GM18870 (cell line): ENCODE data around the gene MRGPRX3.
A peak's percentile ranks its signal among the peaks of the same experiment; 100 is the strongest.
"Not testable (repeated sequence)": the region's sequence is repeated elsewhere in the genome, so short reads cannot be mapped to it uniquely, and the experiment has no call there.

Experiments
- ATAC-seq: cut with Tn5 transposase; IDR thresholded peaks from one replicate; pipeline ENCODE4 v1.9.1; 2021; ENCODE audit warnings: moderate library complexity; ENCODE audit not compliant: unreplicated experiment

The MRGPRX3 gene

DNA sequence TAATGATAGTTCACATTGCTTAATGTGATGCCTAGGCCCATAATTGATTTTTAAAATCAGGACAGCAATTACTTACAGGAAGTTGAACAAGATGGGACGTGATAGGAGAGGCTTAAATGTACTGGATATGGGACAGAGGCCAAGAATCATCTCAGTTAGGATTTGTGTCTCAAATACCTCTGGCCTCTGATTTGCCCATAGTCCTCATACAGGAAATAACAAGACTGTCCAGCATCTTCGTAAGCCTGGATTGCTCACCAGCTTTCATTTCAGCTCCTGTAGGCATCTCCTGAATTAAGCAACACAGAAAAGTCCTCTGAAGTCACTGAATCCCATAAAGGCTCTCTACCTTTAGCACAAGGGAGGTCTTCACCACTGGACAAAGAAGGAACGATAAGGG, at the start of gene MRGPRX3:
Gene MRGPRX3, plus strand, starts transcription at position 231 of the 400 bp plus-strand sequence. CDS start 4,632 bp downstream, outside the sequence.
- no peak for ATAC-seq

DNA sequence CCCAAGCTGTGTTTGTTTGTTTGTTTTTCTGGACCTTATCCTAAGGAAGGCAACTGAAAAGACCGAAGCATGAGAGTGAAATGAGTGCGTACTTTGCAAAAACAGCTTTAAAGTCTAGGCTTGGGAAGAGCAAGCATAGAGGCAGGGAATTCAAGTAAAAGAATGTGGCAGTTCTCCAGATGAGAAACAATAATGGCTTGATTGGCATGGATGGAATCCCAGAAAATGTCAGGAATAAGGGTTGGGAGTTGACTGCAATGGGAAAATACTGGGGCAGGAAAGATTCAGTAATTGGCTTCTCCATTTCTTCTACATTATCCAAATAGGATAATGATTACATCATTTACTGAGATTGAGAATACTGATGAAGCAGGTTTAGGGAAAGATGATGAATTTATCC, 44.0 kb upstream of the MRGPRX3 start:
- ATAC-seq = no peak

DNA sequence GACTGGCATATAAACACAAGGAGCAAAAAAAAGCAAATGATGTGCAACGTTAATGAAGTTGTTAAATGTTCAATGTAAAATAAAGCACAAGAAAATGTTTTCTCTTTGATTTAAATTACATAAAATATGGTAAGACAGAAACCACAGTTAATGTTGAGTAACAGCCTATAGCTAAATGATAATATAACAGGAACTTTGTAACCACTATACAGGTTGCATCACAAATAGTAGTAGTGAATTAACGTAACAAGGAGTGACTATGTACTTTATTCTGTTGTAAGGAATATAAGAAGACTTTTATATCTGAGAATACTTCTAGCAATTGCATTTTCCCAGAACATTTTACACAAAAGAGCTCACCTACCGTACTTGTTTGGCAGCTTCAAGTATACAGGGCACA, 43.4 kb upstream of the MRGPRX3 start:
- ATAC-seq = no peak

DNA sequence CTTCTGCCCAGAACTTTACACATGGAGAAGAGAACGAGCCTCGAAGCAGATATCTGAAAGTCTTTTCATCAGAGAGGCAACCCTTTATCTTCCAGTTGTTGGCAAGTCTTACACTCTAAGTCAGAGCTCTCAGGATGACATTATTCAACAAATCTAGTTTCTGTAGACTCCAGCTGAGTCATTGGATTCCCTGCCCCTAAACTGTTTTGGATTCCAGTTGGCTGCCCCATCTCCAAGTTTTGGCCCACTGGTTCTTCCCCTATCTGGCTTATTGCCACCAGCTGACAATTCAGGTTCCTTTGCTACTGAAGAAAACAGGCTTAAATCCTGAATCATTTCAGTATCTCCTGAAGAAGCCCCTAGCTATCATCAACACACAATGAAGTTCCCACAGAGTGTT, 40.6 kb upstream of the MRGPRX3 start:
- no peak for ATAC-seq

DNA sequence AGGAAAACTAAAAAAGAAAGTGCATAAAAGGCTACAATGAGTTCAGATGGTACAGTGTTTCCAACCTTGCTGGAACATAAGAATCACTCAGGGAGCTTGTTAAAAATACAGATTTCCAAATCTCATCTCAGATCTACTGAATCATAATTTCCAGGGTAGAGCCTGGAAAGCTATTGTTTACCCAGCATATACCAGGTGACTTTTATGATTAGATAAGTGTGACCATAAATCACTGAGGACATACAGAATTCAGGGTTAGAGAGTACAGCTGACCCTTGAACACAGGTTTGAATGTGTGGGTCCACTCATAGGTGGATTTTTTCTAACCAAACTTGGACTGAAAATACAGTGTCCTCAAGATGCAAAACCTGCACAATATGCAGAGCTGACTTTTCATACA, 38.4 kb upstream of the MRGPRX3 start:
- no peak for ATAC-seq

DNA sequence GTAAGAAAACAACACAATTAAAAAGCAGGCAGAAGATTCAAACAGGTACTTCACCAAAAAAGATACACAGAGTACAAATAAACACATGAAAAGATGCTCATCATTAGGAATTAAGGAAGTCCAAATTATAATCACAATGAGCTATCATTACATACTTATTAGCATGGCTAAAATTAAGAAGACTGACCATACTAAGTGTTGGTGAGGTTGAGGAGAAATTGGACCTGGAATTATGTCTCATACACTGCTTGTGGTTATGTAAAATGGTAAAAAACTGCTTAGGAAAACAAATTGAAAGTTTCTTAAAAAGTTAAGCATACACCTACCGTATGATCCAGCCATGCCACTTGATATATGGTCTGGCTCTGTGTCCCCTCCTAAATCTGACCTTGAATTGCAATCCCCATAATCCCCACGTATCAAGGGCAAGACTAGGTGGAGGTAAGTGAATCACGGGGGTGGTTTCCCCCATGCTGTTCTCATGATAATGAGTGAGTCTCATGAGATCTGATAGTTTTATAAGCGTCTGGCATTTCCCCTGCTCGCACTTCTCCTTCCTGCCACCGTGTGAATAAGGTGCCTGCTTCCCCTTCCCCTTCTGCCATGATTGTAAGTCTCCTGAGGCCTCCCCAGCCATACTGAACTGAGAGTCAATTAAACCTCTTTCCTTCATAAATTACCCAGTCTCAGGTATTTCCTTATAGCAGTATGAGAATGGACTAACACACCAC, 31.3 kb upstream of the MRGPRX3 start:
- no peak for ATAC-seq

DNA sequence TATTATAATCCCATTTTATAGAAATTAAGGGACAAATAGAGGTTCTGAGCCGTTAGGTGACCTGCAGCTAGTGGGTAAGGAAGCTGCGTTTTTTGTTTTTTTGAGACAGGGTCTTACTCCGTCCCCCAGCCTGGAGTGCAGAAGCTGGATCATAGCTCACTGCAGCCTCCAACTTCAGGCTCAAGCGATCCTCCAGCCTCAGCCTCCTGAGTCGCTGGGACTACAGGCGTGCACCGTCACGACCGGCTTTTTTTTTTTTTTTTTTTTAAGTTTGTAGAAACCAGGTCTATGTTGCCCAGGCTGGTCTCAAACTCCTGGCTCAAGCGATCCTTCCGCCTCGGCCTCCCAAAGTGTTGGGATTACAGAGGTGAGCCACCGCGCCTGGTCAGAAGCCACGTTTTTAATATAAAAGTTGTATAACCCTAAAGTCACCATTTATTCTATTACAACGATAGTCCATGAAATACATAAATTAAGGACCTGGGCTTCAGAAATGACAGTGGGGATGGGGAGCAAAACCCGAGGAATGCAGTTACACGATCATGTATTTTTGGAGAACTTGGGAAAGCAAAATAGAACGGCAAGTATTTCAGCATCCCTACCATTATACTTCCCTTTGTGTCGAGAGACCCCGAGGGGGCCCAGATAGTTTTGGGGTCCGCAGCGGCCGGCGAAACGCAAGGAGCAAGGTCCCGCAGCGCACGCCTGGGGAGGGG, 27.1 kb upstream of the MRGPRX3 start:
- ATAC-seq = no peak

DNA sequence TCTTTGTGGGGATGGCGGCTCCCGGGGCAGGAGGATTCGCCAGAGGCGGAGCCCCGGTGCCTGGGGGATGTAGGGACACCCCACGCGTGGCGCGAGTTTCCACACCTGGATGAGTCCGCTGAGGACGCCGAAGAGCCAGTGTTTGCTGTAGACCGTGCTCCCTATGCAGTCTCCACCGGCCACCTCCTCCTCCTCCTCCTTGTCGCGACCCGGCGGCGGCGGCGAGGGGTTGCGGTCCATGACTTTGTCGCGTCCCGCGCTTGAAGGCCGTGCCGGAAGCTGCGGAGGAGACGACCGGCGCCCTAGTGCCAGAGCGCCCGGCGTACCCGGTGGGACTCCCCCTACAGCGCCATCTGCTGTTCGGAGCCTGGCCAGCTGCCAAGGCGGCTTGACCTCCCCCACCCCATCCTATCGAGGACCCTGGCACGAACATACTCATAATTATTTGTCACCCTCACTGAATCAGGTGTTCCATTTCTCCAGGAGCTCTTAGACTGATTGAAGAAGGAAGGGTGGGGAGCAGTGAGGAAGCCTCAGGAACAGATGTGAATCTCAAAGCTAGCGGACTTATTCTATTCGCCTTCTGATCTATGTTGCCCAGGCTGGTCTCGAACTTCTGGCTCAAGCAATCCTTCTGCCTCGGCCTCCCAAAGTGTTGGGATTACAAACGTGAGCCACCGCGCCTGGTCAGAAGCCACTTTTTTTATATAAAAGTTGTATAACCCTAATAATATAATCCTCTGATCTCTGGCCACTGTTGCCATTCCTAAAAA, 26.4 kb upstream of the MRGPRX3 start, which contains the start of gene SAAL1:
Gene SAAL1, minus strand, starts transcription at position 281 of the 773 bp plus-strand sequence. Its CDS starts 41 bp downstream, at position 240.
- peak; percentile 76 for ATAC-seq

DNA sequence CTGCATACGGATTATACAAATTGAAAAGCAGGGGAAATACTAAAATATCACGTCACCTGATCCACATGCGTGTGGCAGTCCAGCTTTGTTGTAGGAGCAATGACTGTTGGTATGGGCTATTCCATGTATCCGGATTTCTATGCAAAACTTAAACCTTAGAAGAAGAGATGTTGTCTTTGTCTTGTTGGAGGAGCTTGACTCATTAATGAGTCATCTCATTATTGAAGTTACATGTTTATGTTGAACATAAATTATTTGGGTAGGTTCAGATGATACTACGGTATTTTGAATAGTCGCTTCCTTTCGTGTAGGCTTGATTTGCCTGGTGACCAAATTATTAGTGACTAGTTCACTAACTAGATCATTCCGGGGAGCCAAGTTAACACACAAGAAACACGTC, 25.7 kb upstream of the MRGPRX3 start:
- no peak for ATAC-seq

DNA sequence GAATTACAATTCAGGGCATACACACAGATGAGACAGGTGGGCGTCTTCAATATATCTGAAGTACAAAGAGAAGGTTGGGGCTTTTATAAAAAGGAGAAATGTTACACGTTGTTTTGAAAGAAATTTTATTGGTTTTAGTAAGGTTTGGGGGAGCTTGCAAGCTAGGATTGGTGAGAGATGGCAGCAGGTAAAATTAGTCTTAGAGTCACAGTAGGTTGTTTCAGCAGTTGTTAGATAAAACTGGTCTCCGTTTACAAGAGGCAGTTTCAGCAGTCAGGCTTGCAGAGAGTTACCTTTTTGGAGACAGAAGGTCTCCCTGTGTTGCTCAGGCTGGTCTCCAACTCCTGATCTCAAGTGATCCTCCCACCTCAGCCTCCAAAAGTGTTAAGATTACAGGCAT, 24.1 kb upstream of the MRGPRX3 start:
- ATAC-seq = no peak

DNA sequence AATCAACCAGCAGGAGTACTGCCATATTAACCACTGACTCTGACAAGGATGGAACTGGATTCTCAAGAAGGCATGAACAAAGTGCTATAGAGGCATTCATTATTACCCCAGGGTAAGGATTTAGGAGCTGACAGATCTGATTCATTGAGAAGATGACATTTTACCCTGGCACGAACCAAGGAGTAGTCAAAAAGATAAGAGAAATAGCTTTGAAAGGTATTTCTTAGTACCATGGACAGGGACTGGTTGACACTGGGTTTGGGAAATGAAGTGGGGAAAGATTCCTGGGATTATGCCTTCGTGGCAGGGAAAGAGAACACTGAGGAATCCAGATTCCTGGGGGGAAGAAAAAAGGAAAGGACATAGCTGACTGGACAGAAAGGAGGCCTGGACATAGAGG, 21.4 kb upstream of the MRGPRX3 start:
- no peak for ATAC-seq

DNA sequence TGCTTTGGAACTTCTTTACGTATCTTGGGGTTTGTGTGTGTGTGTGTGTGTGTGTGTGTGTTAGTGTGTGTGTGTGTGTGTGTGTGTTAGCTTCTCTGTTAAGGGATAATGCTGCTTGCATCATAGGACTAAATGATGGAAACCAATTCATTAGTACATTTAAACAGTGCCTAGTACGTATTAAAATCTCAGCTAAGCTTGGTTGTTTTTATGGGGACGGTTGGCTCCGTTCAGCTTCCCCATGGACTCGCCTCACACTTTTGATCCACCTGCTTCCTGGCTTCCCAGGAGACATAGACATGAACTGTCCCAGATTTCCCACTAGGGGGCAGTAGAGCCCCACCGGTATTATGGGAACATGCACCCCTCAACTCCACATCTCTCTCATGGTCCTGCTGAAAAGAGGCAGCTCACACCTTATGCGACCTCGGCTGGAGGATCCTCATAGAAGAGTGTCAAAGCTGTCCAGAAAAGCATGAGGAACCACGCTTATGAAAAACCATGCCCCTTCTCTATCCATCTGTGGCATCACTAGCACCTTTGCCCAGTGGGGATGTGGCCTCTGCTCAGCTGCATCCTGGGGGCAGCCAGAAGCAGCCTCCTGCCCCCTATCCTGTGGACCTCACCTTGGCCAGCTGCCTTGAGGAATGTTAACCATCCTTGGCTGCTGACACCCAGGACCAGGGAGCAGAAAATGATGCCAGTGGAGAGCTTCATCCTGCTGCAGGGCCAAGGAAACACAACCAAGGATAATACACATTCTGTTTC, 16.8 kb upstream of the MRGPRX3 start:
- no peak for ATAC-seq

DNA sequence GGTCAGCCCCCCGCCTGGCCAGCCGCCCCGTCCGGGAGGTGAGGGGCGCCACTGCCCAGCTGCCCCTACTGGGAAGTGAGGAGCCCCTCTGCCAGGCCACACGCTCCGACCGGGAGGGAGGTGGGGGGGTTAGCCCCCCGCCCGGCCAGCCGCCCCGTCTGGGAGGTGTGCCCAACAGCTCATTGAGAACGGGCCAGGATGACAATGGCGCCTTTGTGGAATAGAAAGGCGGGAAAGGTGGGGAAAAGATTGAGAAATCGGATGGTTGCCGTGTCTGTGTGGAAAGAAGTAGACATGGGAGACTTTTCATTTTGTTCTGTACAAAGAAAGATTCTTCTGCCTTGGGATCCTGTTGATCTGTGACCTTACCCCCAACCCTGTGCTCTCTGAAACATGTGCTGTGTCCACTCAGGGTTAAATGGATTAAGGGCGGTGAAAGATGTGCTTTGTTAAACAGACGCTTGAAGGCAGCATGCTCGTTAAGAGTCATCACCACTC, 11.0 kb upstream of the MRGPRX3 start:
- not testable (repeated sequence) for ATAC-seq

DNA sequence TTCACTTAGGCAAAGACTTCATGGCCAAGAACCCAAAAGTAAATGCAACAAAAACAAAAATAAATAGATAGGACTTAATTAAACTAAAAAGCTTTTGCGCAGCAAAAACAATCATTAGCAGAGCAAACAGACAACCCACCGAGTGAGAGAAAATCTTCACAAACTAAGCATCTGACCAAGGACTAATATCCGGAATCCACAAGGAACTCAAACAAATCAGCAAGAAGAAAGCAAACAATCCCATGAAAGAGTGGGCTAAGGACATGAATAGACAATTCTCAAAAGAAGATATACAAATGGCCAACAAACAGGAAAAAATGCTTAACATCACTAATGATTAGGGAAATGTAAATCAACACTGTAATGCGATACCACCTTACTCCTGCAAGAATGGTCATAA, 1.3 kb upstream of the MRGPRX3 start:
- ATAC-seq = not testable (repeated sequence)

DNA sequence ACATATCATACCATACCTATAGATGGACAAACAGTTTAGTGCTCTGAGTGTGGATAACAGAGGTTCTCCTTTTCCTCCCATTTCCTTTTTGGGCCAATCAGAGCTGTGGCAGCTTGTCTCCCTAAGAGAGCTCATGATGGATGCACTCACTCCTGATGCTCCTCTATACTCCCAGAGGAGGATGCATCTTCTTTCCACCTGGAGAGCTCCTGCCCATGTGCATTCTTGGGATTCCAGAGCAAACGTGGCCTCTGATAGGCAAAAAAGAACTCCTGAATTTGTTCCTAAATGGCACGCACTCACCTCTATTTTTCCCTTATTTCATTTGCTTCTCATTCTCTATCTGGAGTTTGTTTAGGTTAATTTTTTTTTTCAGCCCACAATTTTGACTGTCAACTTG, 2.9 kb downstream of the MRGPRX3 start:
- no peak for ATAC-seq

DNA sequence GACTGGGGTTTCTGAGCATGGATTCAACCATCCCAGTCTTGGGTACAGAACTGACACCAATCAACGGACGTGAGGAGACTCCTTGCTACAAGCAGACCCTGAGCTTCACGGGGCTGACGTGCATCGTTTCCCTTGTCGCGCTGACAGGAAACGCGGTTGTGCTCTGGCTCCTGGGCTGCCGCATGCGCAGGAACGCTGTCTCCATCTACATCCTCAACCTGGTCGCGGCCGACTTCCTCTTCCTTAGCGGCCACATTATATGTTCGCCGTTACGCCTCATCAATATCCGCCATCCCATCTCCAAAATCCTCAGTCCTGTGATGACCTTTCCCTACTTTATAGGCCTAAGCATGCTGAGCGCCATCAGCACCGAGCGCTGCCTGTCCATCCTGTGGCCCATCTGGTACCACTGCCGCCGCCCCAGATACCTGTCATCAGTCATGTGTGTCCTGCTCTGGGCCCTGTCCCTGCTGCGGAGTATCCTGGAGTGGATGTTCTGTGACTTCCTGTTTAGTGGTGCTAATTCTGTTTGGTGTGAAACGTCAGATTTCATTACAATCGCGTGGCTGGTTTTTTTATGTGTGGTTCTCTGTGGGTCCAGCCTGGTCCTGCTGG, 4.9 kb downstream of the MRGPRX3 start:
- no peak for ATAC-seq

DNA sequence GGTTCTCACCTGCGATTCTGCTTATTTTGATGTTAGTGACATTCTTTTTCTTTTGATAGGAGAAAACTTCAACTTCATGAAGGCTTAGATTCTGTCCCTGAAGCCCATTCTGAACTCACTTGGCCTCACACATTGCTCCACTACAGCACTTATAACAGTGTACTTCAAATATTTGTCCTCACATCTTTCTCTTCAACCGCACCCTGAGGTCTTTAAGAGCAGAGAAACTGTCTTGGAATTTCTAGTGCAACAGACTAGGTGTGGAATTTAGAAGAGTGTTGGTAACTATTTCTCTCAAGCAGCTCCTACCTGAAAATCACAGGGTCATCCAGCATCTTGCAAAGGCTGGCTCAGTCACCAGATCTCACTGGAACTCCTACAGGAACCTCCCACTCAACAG, 7.8 kb downstream of the MRGPRX3 start:
- no peak for ATAC-seq

DNA sequence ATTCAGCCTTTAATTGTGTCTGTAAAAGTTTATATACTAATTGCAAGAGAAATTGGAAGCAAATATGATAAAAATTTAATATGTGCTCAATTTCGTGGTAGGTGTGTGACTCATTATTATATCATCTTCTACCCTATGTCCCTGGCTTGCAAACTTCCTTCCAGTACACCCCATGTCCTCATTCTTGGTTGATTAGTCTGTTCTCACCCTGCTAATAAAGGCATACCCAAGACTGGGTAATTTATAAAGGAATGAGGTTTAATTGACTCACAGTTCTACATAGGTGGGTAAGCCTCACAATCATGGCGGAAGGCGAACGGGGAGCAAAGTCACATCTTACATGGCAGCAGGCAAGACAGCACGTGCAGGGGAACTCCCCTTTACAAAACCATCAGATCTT, 11.9 kb downstream of the MRGPRX3 start:
- no peak for ATAC-seq

DNA sequence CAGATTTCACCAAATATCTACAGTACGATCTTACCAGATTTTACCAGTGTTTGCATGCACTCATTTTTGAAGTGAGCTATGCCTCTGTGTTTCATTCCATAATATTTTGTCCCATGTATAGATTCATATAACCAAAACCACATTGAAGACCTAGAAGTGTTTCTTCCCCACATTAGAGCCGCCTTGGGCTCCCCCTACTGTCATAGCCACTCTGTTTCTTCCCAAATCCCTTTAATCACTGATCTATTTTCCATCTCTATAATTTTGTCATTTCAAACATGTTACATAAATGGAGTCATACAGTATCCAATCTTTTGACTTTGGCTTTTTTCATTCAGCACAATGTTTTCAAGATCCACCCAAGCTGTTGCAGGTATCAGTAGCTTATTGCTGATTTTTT, 12.7 kb downstream of the MRGPRX3 start:
- no peak for ATAC-seq

DNA sequence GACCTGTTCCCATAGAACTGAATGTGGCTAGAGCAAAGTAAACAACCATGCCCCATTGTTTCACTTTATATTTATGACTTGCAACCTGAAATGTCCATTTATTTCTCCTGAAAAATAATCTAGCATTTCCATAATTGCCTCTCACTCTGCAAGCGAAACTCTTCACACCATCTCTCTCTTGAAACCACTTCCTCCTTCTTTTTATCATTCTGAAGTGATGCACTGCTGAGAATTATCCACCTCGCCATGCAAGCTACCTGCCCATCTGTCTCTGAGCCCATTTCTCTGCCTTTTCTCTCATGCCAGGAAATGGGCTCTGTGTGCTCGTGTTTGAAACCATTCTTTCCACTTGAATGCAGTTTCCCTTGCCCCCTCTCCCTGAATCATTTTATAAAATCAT, 13.5 kb downstream of the MRGPRX3 start:
- no peak for ATAC-seq
